Skeletal muscle tissue (tissue), 4 donors: ENCODE measurements around the gene EVI5. TPM values are rescaled to one million over a fixed set of nuclear protein-coding genes. Genes with fewer than 3 reads are reported as not detected.
"Not testable (repeated sequence)": the region's sequence is repeated elsewhere in the genome, so short reads cannot be mapped to it uniquely, and the experiment has no call there.

Source experiments
- H3K27ac ChIP-seq: one replicate; pipeline ENCODE4 v1.7.0; 2013; ENCODE audit warnings: mild to moderate bottlenecking, low read depth, low read length, inconsistent platforms
- H3K27me3 ChIP-seq, 3 donors: one replicate each; pipeline ENCODE4 v1.7.0; 2013; ENCODE audit warnings: low read length in 3 of 3; ENCODE audit not compliant: control insufficient read depth in 3 of 3, insufficient read depth in 3 of 3
- H3K36me3 ChIP-seq, 3 donors: one replicate each; pipeline ENCODE4 v1.7.0; 2013; ENCODE audit warnings: low read length in 3 of 3; ENCODE audit not compliant: control insufficient read depth in 3 of 3, insufficient read depth in 3 of 3
- H3K4me1 ChIP-seq, 3 donors: one replicate each; pipeline ENCODE4 v1.7.0; 2013; ENCODE audit warnings: low read length in 3 of 3, mild to moderate bottlenecking in 3 of 3; ENCODE audit not compliant: control insufficient read depth in 3 of 3, insufficient read depth in 3 of 3
- H3K4me3 ChIP-seq, 3 donors: one replicate each; pipeline ENCODE4 v1.7.0; 2013; ENCODE audit warnings: low read length in 3 of 3
- H3K9ac ChIP-seq, 3 donors: one replicate each; pipeline ENCODE4 v1.7.0; 2013; ENCODE audit warnings: low read length in 3 of 3, mild to moderate bottlenecking in 3 of 3, moderate library complexity in 2 of 3, low read depth in 1 of 3
- H3K9me3 ChIP-seq, 3 donors: one replicate each; pipeline ENCODE4 v1.7.0; 2013; ENCODE audit warnings: low read length in 3 of 3; ENCODE audit not compliant: control insufficient read depth in 3 of 3
- total RNA-seq: library from RNA; depleted of rRNA; stranded (reverse); fragments of >200 nt; gene quantifications from one replicate; pipeline ENCODE4 v1.2.3, GENCODE V29; 2014
- donor health status: Osteomylitis.

Gene EVI5
- total RNA-seq, 1 donor from 2014 or later, result 40.7 TPM

GRCh38 chr1:92754000-92754718 lies 30.7 kb downstream of the EVI5 start:
- H3K4me3 ChIP-seq, result no peak overlapping the region
- H3K36me3 ChIP-seq, result no peaks in the 10 kb centered on the region
- H3K27ac ChIP-seq, result no peak overlapping the region
- no peak overlapping the region for H3K9ac ChIP-seq
- H3K9me3 ChIP-seq, result no peaks in the 10 kb centered on the region
- peaks cover 2 to 14% (median 6%) of the 10 kb centered on the region in 3 donors for H3K4me1 ChIP-seq
- no peaks in the 10 kb centered on the region for H3K27me3 ChIP-seq

GRCh38 chr1:92752719-92753118 lies 32.2 kb downstream of the EVI5 start:
- Histone ChIP-seq H3K4me1 (peaks cover 5 to 19% (median 6%) of the 10 kb centered on the region in 3 donors), H3K36me3 (no peaks in the 10 kb centered on the region), H3K27ac (no peak overlapping the region), H3K9me3 (no peaks in the 10 kb centered on the region), H3K4me3 (no peak overlapping the region), H3K27me3 (no peaks in the 10 kb centered on the region), H3K9ac (no peak overlapping the region)

GRCh38 chr1:92749024-92749634 lies 35.8 kb downstream of the EVI5 start:
- Histone ChIP-seq H3K4me3 (no peak overlapping the region), H3K27me3 (no peaks in the 10 kb centered on the region), H3K9ac (no peak overlapping the region), H3K36me3 (no peaks in the 10 kb centered on the region), H3K9me3 (no peaks in the 10 kb centered on the region), H3K27ac (no peak overlapping the region), H3K4me1 (peaks cover 0 to 7% (median 3%) of the 10 kb centered on the region in 3 donors)

GRCh38 chr1:92748138-92748537 lies 36.8 kb downstream of the EVI5 start:
- no peak overlapping the region for H3K9ac ChIP-seq
- H3K9me3 ChIP-seq, result no peaks in the 10 kb centered on the region
- H3K27me3 ChIP-seq, result no peaks in the 10 kb centered on the region
- H3K4me3 ChIP-seq, result no peak overlapping the region
- H3K36me3 ChIP-seq, result no peaks in the 10 kb centered on the region
- H3K27ac ChIP-seq, result no peak overlapping the region
- H3K4me1 ChIP-seq, result peaks cover 0 to 7% (median 3%) of the 10 kb centered on the region in 3 donors

- Histone ChIP-seq H3K27ac (no peak overlapping the region), H3K36me3 (no peaks in the 10 kb centered on the region), H3K4me3 (no peak overlapping the region), H3K27me3 (no peaks in the 10 kb centered on the region), H3K4me1 (peaks cover 0 to 7% (median 3%) of the 10 kb centered on the region in 3 donors), H3K9me3 (no peaks in the 10 kb centered on the region), H3K9ac (no peak overlapping the region)
Measured at GRCh38 chr1:92747735-92748134, 37.2 kb downstream of the EVI5 start.

- H3K36me3 ChIP-seq, H3K9ac ChIP-seq, H3K27me3 ChIP-seq, H3K4me3 ChIP-seq, H3K27ac ChIP-seq, H3K4me1 ChIP-seq, H3K9me3 ChIP-seq: not testable (repeated sequence)
Measured at GRCh38 chr1:92746255-92746654, 38.7 kb downstream of the EVI5 start.

GRCh38 chr1:92743221-92743620 lies 41.7 kb downstream of the EVI5 start:
- no peaks in the 10 kb centered on the region for H3K27me3 ChIP-seq
- no peak overlapping the region for H3K4me3 ChIP-seq
- no peak overlapping the region for H3K9ac ChIP-seq
- H3K27ac ChIP-seq, result no peak overlapping the region
- H3K4me1 ChIP-seq, result peaks cover 0 to 6% (median 3%) of the 10 kb centered on the region in 3 donors
- no peaks in the 10 kb centered on the region for H3K9me3 ChIP-seq
- no peaks in the 10 kb centered on the region for H3K36me3 ChIP-seq

GRCh38 chr1:92739669-92740524 lies 45.0 kb downstream of the EVI5 start:
- no peaks in the 10 kb centered on the region for H3K4me1 ChIP-seq
- H3K36me3 ChIP-seq, result no peaks in the 10 kb centered on the region
- H3K27me3 ChIP-seq, result no peaks in the 10 kb centered on the region
- no peak overlapping the region for H3K9ac ChIP-seq
- H3K9me3 ChIP-seq, result no peaks in the 10 kb centered on the region
- no peak overlapping the region for H3K27ac ChIP-seq
- H3K4me3 ChIP-seq, result no peak overlapping the region

- Histone ChIP-seq H3K27me3 (no peaks in the 10 kb centered on the region), H3K9ac (no peak overlapping the region), H3K27ac (no peak overlapping the region), H3K9me3 (no peaks in the 10 kb centered on the region), H3K36me3 (peaks cover 0 to 3% (median 2%) of the 10 kb centered on the region in 3 donors), H3K4me1 (no peaks in the 10 kb centered on the region), H3K4me3 (no peak overlapping the region)
Measured at GRCh38 chr1:92736395-92736794, 48.5 kb downstream of the EVI5 start.

- Histone ChIP-seq H3K9me3 (no peaks in the 10 kb centered on the region), H3K27ac (no peak overlapping the region), H3K9ac (no peak overlapping the region), H3K36me3 (peaks cover 0 to 3% (median 2%) of the 10 kb centered on the region in 3 donors), H3K27me3 (no peaks in the 10 kb centered on the region), H3K4me3 (no peak overlapping the region), H3K4me1 (no peaks in the 10 kb centered on the region)
Measured at GRCh38 chr1:92730476-92730875, 54.4 kb downstream of the EVI5 start.
